Sigmoid colon (tissue), 7 donors: ENCODE data around the gene TOX4. TPM values are rescaled to one million over a fixed set of nuclear protein-coding genes. Genes with fewer than 3 reads are reported as not detected.

Experiments
- DNase-seq: peaks from one replicate; pipeline ENCODE4 v3.0.0-alpha.2; 2019
- H3K27ac ChIP-seq, 4 donors: fragments of 200-600 bp; sonication (generic); one replicate each; pipeline ENCODE4 v1.5.1; 2016 to 2019; ENCODE audit warnings: mild to moderate bottlenecking in 1 of 4
- H3K27me3 ChIP-seq, 3 donors: fragments of 200-600 bp; sonication (generic); one replicate each; pipeline ENCODE4 v1.5.1; 2019; ENCODE audit warnings: mild to moderate bottlenecking in 1 of 3
- H3K36me3 ChIP-seq, 4 donors: fragments of 200-600 bp; sonication (generic); one replicate each; pipeline ENCODE4 v1.5.1; 2016 to 2019
- H3K4me1 ChIP-seq, 4 donors: fragments of 200-600 bp; sonication (generic); one replicate each; pipeline ENCODE4 v1.5.1; 2017 to 2019
- H3K4me3 ChIP-seq, 4 donors: fragments of 200-600 bp; sonication (generic); one replicate each; pipeline ENCODE4 v1.5.1; 2017 to 2019; ENCODE audit warnings: mild to moderate bottlenecking in 2 of 4, moderate library complexity in 1 of 4
- H3K9me3 ChIP-seq, 4 donors: fragments of 200-600 bp in 3 of 4; sonication (generic) in 3 of 4; one replicate each; pipeline versions ENCODE4 v1.5.1 to v1.6.1; 2013 to 2019
- CTCF ChIP-seq, 4 experiments: fragments of 450-650 bp in 3 of 4; fragments of 200-600 bp in 1 of 4; IDR thresholded peaks; one replicate each; pipeline ENCODE4 v1.5.1; 2016 to 2019; ENCODE audit warnings: antibody characterized with exemption in 4 of 4, mild to moderate bottlenecking in 3 of 4, moderate library complexity in 2 of 4
- EP300 ChIP-seq, 4 donors: sonication (generic); formaldehyde crosslinking; IDR thresholded peaks; one replicate each; pipeline ENCODE4 v1.6.1; 2017; ENCODE audit warnings: antibody characterized with exemption in 4 of 4
- POLR2A ChIP-seq, 2 donors: fragments of 450-650 bp; IDR thresholded peaks; one replicate each; pipeline ENCODE4 v1.6.1; 2016; ENCODE audit warnings: antibody characterized with exemption in 2 of 2, mild to moderate bottlenecking in 2 of 2, moderate library complexity in 2 of 2
- POLR2AphosphoS5 ChIP-seq, 4 donors: sonication (generic); formaldehyde crosslinking; IDR thresholded peaks; one replicate each; pipeline ENCODE4 v1.6.1; 2017; ENCODE audit warnings: antibody characterized with exemption in 4 of 4
- WGBS, 2 donors: extraction: QIAGEN DNeasy Blood & Tissue Kit; methylation state at CpG; one replicate each; pipeline ENCODE4 v1.1.7; 2013; 5-methylcytosine and 5-hydroxymethylcytosine counted together
- intact Hi-C: fragments of 100-400 bp; cut with DNase I; formaldehyde crosslinking; loops from one replicate; pipeline ENCODE4 v1.15.1; 2023
- polyA plus RNA-seq, 3 donors: library from polyadenylated mRNA; stranded (reverse); fragments of 200-250 nt; gene quantifications; one replicate each; pipeline ENCODE4 v1.2.3, GENCODE V29; 2013
- total RNA-seq, 4 donors: library from RNA; depleted of rRNA; stranded (reverse); fragments of >200 nt; gene quantifications; one replicate each; pipeline ENCODE4 v1.1.0, GENCODE V29; 2016
- donor health status: healthy with polysubstance abuse.
- donor health status: Bipolar disorder and iron deficiency.
- donor health status: healthy.

TOX4 gene
- total and polyA plus RNA-seq, 7 donors = 22.2 to 71.8 (median 40.0) TPM

GRCh38 chr14:21455592-21455911 is 21.4 kb upstream of the TOX4 start:
- 0 to 1% methylated on average over 17 of the region's 17 CpGs for WGBS, 2 donors
- peak overlapping the region; percentile 87 to 97 (median 92) for H3K27ac ChIP-seq
- no peaks in the 10 kb centered on the region for H3K27me3 ChIP-seq
- intact Hi-C loops = loop anchor here (10.0 kb wide), 1 partner anchor 461 kb away; the partner anchor contains the start of gene SLC39A2
- H3K4me1 ChIP-seq = peaks cover 0 to 26% (median 25%) of the 10 kb centered on the region in 4 donors
- H3K9me3 ChIP-seq = no peaks in the 10 kb centered on the region
- H3K4me3 ChIP-seq = peak overlapping the region; percentile 74 to 89 (median 86)
- no peak for TF ChIP-seq POLR2AphosphoS5 (IDR thresholded peaks at IDR 0.05)
- no peak for TF ChIP-seq POLR2A (IDR thresholded peaks at IDR 0.05)
- no peak for TF ChIP-seq EP300 (IDR thresholded peaks at IDR 0.05)
- no peak for TF ChIP-seq CTCF (IDR thresholded peaks at IDR 0.05)
- DNase-seq = no peak
- peaks cover 0 to 8% (median 5%) of the 10 kb centered on the region in 4 donors for H3K36me3 ChIP-seq

- DNase-seq = peak; percentile 100
- Histone ChIP-seq H3K36me3 (peaks cover 0 to 13% (median 6%) of the 10 kb centered on the region in 4 donors), H3K27me3 (no peaks in the 10 kb centered on the region), H3K27ac (peak within 1 kb of the TSS; percentile 87 to 97 (median 92)), H3K4me1 (peaks cover 0 to 26% (median 25%) of the 10 kb centered on the region in 4 donors), H3K9me3 (no peaks in the 10 kb centered on the region), H3K4me3 (peak within 1 kb of the TSS; percentile 74 to 89 (median 86))
- 0 to 1% methylated on average over 36 of the region's 36 CpGs for WGBS, 2 donors
- TF ChIP-seq POLR2AphosphoS5 (IDR thresholded peaks at IDR 0.05) (peak in 3 of 4 donors; percentile 73 to 84 (median 82)), EP300 (IDR thresholded peaks at IDR 0.05) (no peak), CTCF (IDR thresholded peaks at IDR 0.05) (peak in 2 of 4 experiments; percentile 23 to 37), POLR2A (IDR thresholded peaks at IDR 0.05) (peak in 1 of 2 donors; percentile 49)
- intact Hi-C loops = loop anchor here (1.0 to 10.0 kb wide), 4 partner anchors 19 to 461 kb away; partner anchors contain the start of genes RAB2B and SLC39A2
Measured at GRCh38 chr14:21455912-21456667, 20.9 kb upstream of the TOX4 start, which contains the start of gene CHD8. TSS of gene CHD8 (minus strand) at chr14:21456123. CDS start at chr14:21431643, 24,480 bp downstream.

GRCh38 chr14:21467616-21468015 is 9.4 kb upstream of the TOX4 start:
- intact Hi-C loops = no loop called here
- WGBS, 2 donors = 80 to 83% methylated on average over 1 of the region's 1 CpG
- Histone ChIP-seq H3K4me3 (no peak overlapping the region), H3K27ac (no peak overlapping the region), H3K27me3 (no peaks in the 10 kb centered on the region), H3K36me3 (peaks cover 0 to 71% (median 23%) of the 10 kb centered on the region in 4 donors), H3K9me3 (no peaks in the 10 kb centered on the region), H3K4me1 (no peaks in the 10 kb centered on the region)
- DNase-seq = no peak
- TF ChIP-seq EP300 (IDR thresholded peaks at IDR 0.05) (no peak), POLR2A (IDR thresholded peaks at IDR 0.05) (no peak), CTCF (IDR thresholded peaks at IDR 0.05) (no peak), POLR2AphosphoS5 (IDR thresholded peaks at IDR 0.05) (no peak)

GRCh38 chr14:21475767-21476522 is 1.1 kb upstream of the TOX4 start:
- no peak for TF ChIP-seq EP300 (IDR thresholded peaks at IDR 0.05)
- TF ChIP-seq CTCF (IDR thresholded peaks at IDR 0.05) = no peak
- no peak for TF ChIP-seq POLR2AphosphoS5 (IDR thresholded peaks at IDR 0.05)
- TF ChIP-seq POLR2A (IDR thresholded peaks at IDR 0.05) = no peak
- Histone ChIP-seq H3K4me1 (peaks cover 0 to 27% (median 23%) of the 10 kb centered on the region in 4 donors), H3K9me3 (no peaks in the 10 kb centered on the region), H3K4me3 (peak overlapping the region; percentile 68 to 86 (median 72)), H3K36me3 (peaks cover 0 to 39% (median 7%) of the 10 kb centered on the region in 4 donors), H3K27me3 (no peaks in the 10 kb centered on the region), H3K27ac (peak overlapping the region; percentile 84 to 90 (median 86))
- intact Hi-C loops = loop anchor here (1.0 to 10.0 kb wide), 4 partner anchors 20 to 791 kb away; partner anchors contain the start of genes ANG, CHD8, METTL3 and RNASE4
- DNase-seq = no peak
- 13 to 40% methylated on average over 10 of the region's 10 CpGs for WGBS, 2 donors
